Inflammatory macrophage treated with lipopolysaccharide for 4 hours (primary cell): ENCODE measurements around the gene ZBTB45.
A peak's percentile ranks its signal among the peaks of the same experiment; 100 is the strongest.
"Not testable (repeated sequence)": the region's sequence is repeated elsewhere in the genome, so short reads cannot be mapped to it uniquely, and the experiment has no call there.

ENCODE experiments used
- DNase-seq: peaks from one replicate; pipeline ENCODE4 v3.0.0-alpha.2; 2020

The ZBTB45 gene

GRCh38 chr19:58474997-58475713, 44.5 kb downstream of the ZBTB45 start:
- DNase-seq: no peak

GRCh38 chr19:58474291-58474996, 45.2 kb downstream of the ZBTB45 start:
- DNase-seq: no peak

GRCh38 chr19:58473775-58474174, 45.8 kb downstream of the ZBTB45 start:
- no peak for DNase-seq

- no peak for DNase-seq
These were observed 47.9 kb downstream of the ZBTB45 start for GRCh38 chr19:58471736-58472135.

GRCh38 chr19:58470837-58471543, 48.6 kb downstream of the ZBTB45 start:
- not testable (repeated sequence) for DNase-seq

- no peak for DNase-seq
These were observed 50.2 kb downstream of the ZBTB45 start for GRCh38 chr19:58469241-58470013.

GRCh38 chr19:58468216-58468839, 51.3 kb downstream of the ZBTB45 start:
- no peak for DNase-seq

GRCh38 chr19:58466760-58467589, 52.6 kb downstream of the ZBTB45 start, which contains the start of gene ZNF324:
ZNF324 (plus strand) TSS chr19:58467080; CDS start chr19:58469186, 2,106 bp downstream.
- DNase-seq: peak; percentile 98

- DNase-seq: no peak
These were observed 53.4 kb downstream of the ZBTB45 start for GRCh38 chr19:58466089-58466759.
